HG03066 (cell line): ENCODE measurements around the gene TRIM54.
"Not testable (repeated sequence)": the region's sequence is repeated elsewhere in the genome, so short reads cannot be mapped to it uniquely, and the experiment has no call there.

Experiments used
- ATAC-seq: cut with Tn5 transposase; IDR thresholded peaks from one replicate; pipeline ENCODE4 v1.9.1; 2021; ENCODE audit warnings: low read depth; ENCODE audit not compliant: unreplicated experiment

TRIM54 gene

DNA sequence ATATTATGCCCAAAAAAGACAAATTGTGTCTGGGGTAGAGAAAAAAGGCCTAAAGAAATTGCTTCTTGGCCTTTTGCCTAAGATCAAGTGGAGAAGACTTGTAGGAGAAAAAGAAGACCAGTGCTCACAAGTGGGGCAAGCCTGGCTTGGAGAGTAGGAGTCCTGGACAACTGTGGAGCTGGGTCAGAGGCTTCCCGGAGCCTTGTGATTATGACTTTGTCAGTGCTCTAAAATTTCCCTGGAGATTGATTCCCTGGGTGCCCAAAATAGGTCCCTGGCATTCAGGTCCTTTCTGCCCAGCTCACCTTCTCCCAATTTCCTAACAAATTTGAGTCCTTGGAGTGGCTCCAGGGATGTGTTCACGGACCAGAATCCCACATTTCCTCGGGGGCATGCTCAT, 787 bp upstream of the TRIM54 start:
- no peak for ATAC-seq

DNA sequence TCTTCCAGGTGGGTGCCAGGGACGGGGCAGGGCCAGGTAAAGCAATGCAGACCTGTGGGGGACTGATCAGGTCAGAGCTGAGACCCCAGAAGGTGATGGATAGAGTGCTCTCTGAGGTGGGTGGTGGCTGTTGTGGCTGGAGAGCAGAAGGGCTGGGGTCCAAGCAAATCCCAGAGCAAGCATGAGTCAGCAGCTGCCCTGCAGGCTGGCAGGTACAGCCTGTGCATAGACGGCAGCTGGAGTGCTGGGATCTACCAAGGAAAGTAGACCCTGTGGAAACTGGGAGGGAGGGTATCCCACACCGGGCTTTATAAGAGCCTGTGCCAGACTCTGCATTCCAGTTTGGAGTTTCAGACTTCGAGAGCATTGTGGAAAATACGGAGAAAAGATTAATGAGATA, 663 bp downstream of the TRIM54 start:
- no peak for ATAC-seq

DNA sequence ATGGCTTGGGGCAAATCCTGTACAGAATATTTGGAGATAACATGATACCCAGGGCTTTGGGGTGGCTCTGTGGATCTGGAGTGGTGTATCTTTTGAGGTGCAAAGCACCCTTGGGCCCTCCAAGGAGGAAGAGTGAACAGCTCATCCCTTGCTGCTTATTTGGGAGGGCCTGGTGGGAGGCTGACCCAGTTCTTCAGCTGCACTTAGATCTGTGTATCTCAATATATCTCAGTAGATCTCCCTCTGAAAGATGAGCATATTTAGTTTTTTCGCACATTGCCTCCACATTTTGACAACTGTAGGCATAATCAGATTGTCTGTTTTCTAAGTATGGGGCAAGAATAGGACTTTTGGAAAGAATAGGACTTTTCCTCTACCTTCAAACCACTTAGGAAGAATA, 2.8 kb downstream of the TRIM54 start:
- no peak for ATAC-seq

GRCh38 chr2:27285481-27285880, 3.3 kb downstream of the TRIM54 start:
- no peak for ATAC-seq

DNA sequence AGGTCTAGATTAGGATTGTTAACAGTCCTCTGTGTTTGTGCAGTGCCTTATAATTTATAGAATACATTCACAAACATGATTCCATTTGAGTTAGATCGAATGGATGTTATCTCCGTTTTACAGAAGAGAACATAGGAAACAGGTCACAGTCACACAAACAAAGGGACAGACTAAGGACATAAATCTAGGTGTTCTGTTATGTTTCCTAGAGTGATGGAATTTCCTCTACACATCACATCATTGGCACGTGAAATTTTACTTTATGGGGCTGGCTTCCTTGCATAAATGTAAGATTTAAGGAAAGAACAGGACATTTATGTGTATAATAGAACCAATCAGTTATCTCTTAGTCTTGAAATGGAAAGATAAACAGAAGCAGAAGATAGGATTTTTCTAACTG, 6.4 kb downstream of the TRIM54 start:
- ATAC-seq = no peak

DNA sequence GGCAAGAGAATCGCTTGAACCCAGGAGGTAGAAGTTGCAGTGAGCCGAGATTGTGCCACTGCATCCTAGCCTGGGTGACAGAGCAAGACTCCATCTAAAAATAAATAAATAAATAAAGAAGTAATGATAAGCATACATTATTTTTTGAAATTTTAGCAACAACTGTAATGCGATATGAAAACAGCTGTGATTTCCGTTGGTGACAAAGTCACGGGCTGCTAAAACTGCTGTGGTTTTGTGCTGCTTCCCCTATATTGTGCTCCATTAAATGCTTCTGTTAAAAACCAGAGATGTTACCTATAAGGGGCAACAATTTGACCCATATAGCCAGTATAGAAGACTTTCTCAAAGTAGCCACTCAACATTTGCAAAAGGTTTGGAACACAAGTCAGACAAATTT, 8.3 kb downstream of the TRIM54 start:
- no peak for ATAC-seq

GRCh38 chr2:27291865-27292264, 9.6 kb downstream of the TRIM54 start:
- no peak for ATAC-seq

GRCh38 chr2:27294928-27295327, 12.7 kb downstream of the TRIM54 start:
- no peak for ATAC-seq

- no peak for ATAC-seq
Observed at GRCh38 chr2:27296481-27296880, 14.3 kb downstream of the TRIM54 start.

DNA sequence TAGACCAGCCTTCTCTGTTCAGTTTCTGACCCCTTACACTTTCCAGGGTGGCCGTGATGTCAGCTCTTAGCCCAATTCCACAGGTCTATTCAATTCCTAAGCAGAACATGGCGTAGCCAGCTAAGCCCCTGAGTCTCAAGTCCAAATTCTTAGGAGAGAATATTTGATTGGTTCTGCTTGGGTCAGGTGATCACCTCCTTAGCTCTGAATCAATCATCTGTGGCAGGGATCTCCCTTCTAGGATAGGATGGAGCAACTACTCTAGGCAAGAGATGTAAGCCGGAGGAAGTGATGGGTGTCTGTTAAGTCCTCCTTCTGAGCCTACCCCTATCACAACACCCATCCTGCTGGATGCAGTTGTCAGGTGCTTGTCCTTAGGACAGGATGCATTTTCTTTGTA, 15.0 kb downstream of the TRIM54 start:
- ATAC-seq = no peak

DNA sequence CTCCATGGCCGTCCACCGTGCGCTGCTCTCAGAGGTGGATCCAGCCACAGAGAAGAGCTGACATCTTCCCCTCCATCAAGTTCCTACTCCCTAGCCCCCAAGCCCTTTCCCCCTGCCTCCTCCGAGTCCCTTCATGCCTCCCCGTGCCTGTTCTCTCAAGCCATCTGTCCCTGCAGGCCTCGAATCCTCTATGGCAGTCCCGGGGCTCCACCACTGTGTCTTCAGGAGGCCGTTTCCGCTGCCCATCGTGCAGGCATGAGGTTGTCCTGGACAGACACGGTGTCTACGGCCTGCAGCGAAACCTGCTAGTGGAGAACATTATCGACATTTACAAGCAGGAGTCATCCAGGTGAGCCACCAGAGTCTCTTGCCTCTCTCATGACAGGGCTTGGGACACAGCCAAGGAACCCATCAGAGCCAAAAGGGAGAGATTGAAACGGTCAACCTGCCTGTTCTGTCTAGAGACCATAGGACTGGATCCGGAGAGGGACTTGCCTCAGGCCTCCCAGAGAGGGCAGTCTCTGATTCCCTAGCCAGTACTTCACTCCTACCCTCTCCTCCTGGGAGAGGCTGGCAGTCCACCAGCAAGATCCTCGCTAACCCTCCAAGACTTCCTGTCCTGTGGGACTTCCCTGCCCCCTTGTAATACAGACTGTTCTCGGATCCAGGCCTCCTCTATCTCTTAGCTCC, 16.3 kb downstream of the TRIM54 start:
- ATAC-seq = no peak

DNA sequence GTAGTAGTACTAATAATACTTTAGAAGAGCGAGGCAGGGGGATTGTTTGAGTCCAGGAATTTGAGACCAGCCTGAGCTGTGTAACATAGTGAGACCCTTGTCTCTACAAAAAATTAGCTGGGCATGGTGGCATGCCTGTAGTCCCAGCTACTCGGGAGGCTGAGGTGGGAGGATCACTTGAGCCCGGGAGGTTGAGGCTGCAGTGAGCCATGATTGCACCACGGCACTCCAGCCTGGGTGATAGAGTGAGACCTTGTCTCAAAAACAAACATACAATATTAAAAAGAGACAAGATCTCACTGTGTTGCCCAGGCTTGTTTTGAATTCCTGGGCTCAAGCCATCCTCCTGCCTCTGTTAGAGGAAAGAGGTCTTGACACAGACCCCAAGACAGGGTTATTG, 18.4 kb downstream of the TRIM54 start:
- ATAC-seq = not testable (repeated sequence)

- ATAC-seq = no peak
Observed at GRCh38 chr2:27303093-27304025, 21.1 kb downstream of the TRIM54 start.

GRCh38 chr2:27304488-27305240, 22.4 kb downstream of the TRIM54 start:
- no peak for ATAC-seq

GRCh38 chr2:27305516-27305915, 23.3 kb downstream of the TRIM54 start:
- ATAC-seq = no peak

GRCh38 chr2:27306136-27306535, 23.9 kb downstream of the TRIM54 start:
- ATAC-seq = no peak

GRCh38 chr2:27306573-27307286, 24.5 kb downstream of the TRIM54 start:
- ATAC-seq = no peak

GRCh38 chr2:27307287-27307544, 25.0 kb downstream of the TRIM54 start:
- ATAC-seq = no peak

- ATAC-seq = no peak
Observed at GRCh38 chr2:27307545-27308358, 25.5 kb downstream of the TRIM54 start.

GRCh38 chr2:27308359-27308881, 26.2 kb downstream of the TRIM54 start, which contains the start of gene UCN:
Gene UCN (minus strand): TSS chr2:27308445. CDS start chr2:27307895, 550 bp downstream.
- no peak for ATAC-seq
